Mesenteric fat pad (tissue), 1 donor: ENCODE measurements around the gene NMU. TPM values are rescaled to one million over a fixed set of nuclear protein-coding genes. Genes with fewer than 3 reads are reported as not detected.
"Not testable (repeated sequence)": the region's sequence is repeated elsewhere in the genome, so short reads cannot be mapped to it uniquely, and the experiment has no call there.

Experiments used
- DNase-seq: peaks from one replicate; pipeline ENCODE4 v3.0.0-alpha.2; 2020; ENCODE audit warnings: low spot score
- total RNA-seq: library from RNA; stranded (reverse); fragmentation: NEBNext Ultra II Directional; extraction: Animal tissue kit (Norgen Biotek cat#: 25700); gene quantifications from one replicate; pipeline ENCODE4 v1.2.1, GENCODE V29; 2021
- donor health status: DM: yes; HTN: yes; CAD: no.

Gene NMU
- total RNA-seq, 1 donor from 2014 or later, result not detected

DNA sequence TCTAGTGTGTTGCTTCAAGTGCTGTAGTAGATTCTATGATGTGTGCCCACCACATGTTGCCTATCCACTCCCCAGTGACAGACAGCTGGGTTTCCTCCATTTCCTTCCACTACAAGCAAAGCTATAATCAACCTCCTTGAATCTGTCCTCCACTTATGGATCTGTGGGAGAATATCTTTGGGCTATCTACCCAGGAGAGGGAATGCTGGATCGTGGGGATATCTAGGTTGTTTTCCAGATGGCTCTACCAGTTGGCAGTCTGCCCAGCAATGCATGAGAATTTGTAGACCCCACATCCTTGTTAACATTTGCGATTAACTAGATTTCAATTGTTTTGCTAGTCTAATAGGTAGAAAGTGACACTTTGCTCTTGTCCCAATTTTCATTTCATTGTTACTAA is 10.3 kb downstream of the NMU start:
- no peak for DNase-seq

DNA sequence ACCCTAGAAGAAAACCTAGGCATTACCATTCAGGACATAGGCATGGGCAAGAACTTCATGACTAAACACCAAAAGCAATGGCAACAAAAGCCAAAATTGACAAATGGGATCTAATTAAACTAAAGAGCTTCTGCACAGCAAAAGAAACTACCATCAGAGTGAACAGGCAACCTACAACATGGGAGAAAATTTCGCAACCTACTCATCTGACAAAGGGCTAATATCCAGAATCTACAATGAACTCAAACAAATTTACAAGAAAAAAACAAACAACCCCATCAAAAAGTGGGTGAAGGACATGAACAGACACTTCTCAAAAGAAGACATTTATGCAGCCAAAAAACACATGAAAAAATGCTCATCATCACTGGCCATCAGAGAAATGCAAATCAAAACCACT is 12.0 kb downstream of the NMU start:
- DNase-seq, result not testable (repeated sequence)

DNA sequence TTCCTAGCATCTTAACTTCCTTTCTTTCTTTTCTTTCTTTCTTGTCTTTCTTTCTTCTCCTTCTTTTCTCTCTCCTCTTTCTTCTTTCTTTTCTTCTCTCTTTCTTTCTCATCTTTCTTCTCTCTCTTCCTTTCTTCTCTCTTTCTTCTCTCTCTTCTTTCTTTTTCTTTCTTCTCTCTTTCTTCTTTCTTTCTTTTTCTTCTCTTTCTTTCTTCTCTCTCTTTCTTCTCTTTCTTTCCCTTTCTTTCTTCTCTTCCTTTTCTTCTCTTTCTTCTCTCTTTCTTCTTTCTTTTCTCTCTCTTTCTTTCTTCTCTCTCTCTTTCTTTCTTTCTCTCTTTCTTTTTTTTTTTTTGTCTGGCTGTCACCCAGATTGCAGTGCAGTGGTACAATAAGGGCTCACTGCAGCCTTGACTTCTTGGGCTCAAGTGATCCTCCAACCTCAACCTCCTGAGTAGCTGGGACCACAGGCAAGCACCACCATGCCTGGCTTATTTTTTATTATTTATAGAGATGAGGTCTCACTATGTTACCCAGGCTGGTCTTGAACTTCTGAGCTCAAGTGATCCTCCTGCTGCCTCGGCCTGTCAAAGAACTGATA is 17.5 kb downstream of the NMU start:
- DNase-seq, result no peak

DNA sequence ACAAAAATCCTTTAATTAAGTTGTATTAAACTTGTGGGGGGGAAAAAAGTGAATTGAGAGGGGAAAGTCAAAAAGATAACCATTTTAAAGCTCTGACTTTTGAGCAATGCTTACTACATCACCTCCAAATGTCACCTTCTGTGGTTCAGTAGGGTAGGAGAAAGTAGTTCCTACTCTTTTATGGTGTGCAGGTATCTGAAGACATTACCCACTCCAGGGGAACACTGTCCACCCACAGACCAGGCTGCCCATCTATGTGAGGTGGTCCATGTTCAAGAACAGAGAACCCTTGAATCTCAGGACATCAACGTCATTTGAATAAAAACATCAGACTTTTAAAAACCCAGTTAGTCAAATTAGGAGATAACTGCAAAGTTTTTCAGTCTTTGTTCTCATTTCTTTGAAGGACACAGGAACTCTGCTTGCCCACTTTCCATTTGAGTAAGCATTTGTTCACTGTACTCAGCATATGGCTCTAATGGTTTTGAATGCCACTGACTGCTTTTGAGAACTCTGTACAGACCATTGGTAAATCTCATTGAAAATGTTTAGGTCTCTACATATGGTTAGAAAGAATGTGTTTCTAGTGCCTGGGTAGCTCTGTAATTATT is 18.4 kb downstream of the NMU start:
- no peak for DNase-seq

DNA sequence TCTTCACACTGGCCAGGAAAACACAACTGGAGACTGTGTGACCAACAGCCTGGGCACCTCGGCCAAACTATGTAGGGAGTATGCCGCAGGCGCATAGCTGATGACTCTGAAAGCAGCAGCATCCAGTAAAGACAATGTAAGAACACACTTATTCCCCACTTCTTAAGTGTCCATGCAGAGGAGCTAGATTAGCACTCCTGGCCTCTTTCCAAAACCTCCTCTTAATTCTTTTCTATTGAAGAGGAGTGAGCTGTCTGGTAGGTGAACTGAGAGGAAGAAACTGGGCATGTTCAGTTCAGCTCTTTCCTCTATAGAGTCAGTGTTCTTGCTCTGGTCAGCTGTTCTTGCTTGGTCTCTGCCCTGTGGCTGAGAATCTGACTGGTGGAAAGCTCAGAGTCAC is 21.1 kb downstream of the NMU start:
- DNase-seq, result no peak

DNA sequence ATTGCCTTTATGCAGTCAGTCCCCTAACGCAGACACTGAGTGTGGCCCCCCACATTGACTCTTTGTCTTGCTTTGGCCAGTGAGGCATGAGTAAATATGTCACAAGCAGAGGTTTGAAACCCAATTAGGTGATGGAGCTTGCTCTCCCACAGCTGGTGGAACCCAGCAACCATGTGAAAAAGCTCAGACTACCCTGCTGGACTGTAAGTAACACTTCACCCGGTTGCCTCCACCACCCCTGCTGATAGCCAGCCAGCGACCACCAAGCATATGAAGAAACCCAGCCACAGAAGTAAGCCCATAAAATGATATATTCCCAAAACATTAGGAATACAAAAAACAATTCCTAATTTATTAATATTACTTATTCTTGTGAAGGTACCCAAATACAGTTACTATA is 22.5 kb downstream of the NMU start:
- no peak for DNase-seq

DNA sequence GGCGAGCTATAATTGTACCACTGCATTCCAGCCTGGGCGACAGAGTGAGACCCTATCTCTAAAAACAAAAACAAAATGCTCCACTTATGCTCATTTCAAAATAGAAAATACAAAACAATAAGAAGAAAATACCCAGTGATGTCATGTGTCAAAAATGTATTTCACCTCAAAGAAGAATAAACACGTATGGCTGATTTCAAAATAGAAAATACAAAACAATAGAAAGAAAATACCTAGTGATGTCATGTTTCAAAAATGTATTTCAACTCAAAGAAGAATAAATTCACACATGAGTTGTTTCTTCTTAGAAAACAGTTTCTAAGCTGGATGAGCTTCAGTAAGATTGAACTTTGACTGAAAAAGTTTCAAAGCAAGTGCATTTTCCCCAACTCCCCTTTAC is 23.8 kb downstream of the NMU start:
- no peak for DNase-seq

DNA sequence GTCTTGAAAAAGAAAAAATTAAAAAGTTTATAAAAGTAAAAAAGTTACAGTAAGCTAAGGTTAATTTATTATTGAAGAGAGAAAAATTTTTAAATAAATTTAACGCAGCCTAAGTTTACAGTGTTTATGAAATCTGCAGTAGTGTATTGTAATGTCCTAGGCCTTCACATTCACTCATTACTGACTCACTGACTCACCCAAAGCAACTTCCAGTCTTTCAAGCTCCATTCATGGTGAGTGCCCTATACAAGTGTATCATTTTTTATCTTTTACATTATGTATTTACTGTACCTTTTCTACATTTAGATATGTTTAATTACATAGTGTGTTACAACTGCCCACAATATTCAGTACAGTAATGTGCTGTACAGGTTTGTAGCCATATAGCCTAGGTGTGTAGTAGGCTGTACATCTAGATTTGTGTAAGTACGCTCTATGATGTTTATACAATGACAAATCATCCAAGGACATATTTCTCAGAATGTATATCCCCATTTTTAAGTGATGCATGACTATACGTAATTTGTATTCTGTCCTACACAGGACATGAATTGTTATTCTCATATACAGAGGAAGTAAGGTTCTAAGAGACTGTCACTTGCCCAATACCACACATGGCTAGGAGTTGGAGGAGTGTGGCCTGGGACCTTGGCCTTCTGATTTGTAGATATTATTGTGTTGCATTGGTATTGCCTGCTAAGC is 24.6 kb downstream of the NMU start:
- no peak for DNase-seq

DNA sequence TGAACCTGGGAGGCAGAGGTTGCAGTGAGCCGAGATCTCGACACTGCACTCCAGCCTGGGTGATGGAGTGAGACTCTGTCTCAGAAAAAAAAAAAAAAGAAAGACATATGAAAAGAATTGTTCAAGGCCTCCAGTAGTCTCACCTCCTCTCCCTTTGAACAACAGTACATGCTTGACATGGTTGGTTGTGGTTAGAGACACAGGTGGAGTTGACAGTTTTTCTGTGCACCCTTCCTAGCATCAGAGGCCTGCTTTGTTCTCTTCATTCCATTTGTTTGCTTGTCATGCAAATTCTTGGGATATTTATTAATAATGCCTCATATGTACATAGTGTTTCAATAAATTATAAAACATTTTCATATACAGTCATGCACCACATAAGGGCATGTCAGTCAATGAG is 25.7 kb downstream of the NMU start:
- DNase-seq, result no peak

DNA sequence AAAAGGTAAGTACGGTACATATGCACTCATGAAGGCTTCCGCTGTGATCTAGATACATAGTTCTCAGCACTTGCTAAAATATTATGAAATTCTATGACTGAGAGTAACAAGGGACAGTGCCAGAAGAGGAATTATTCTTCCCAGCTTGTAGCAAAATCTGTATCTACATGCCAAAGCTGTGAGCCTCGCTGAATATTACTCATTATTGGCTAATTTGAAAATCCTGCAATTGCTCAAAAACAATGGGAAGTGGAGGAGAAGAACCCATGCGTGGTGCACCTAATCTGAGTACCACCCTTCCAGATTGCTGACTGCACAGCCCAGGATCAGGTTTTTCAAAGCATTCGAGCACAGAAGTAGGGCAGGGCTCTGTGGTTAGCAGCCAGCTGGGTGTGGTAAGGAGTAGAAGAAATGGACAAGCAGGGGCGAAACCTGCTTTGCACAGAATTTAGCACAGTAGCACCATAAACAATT is 26.7 kb downstream of the NMU start:
- no peak for DNase-seq

DNA sequence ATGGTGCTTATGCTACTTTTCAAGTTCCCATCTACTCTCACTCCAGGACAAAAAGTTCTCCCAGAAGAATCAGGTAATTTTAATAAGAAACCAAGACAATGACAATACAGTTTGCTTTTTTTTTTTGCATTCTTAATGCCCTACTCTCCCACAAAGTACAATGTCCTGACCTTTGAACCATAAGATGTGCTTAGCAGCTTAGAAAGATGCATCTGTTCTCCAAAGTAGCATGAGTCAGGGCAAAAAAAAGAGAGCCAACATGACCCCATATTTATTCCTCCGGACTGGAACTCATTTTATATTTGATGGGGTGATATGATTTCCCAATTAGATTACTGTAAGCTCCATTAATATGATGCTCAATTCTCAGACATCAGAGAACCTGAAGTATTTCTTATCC is 27.5 kb downstream of the NMU start:
- DNase-seq, result no peak

DNA sequence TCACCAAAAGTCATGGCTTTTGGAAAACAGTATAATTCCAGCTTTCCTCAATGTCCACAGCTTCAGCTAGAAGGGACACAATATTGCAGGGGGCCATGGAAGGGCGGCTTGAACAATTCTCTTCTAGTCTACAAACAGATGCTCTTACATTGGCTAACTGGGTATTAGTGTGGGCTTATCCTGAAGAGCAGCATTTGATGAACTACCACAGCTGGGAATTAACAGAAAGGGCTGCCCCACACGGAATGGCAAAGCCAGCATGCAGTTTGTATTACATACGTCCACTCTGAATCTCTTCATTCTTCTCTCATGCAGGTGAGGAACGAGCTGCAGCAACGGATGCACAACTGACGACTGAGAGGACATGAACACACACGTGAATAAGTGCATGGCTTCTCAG is 31.1 kb downstream of the NMU start:
- no peak for DNase-seq

DNA sequence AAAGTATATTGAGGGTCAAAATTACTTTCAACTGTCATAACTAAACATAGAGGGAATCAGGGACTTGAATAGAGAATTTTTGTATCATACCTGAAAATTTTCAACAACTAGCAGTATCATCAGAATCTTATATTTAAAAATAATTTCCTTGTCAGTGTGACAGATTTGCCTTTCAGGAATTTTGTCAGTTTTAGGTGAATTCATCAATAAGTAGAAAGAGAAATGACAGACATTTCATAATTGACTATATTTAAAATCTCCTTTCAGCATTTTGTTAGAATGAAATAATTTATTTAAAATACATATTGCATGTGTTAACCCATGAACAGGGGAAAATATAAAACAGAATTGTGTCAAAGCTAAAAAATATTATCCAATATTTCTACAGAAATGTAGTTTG is 35.5 kb downstream of the NMU start:
- DNase-seq, result no peak

DNA sequence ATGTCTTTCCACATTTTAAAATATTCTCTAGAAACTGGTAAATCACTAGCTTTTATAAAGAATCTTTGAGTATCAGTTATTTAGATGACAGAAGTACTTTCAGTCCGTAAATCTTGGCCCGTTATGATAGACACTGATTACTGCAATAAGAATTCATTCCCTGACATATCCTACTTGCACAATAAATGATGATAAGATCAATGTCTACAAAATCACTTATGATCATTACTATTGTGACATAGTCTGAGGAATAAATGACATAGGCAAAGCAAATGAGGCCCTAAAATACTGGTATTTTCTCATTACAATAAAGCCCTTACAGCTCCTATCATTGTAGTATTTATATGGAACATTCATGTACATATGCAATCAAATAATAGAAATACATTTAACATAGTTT is 37.5 kb downstream of the NMU start:
- DNase-seq, result no peak

DNA sequence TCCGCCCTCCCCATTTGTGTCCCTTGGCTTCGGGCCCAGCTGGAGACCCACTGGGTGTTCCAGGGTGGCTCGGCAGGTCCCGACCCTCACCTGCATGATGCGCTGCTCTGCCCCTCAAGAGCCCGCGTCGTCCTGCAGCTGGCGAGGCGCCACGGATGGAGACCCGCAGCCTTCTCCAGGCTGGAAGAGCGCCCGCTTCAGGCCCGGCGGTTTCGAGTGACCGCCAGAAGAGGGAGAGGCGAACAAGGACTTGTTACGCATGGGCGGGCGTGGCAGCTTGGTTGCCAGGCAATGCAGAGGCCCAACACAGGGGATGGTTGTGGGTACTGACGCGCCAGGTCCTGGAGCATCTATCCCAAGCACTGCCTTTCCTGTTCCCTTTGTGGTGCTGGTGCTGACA is 44.1 kb downstream of the NMU start, which contains the start of gene PDCL2:
PDCL2 (minus strand) TSS at position 232 of the 400 bp plus-strand sequence; CDS start at position 96, 136 bp downstream.
- no peak for DNase-seq

DNA sequence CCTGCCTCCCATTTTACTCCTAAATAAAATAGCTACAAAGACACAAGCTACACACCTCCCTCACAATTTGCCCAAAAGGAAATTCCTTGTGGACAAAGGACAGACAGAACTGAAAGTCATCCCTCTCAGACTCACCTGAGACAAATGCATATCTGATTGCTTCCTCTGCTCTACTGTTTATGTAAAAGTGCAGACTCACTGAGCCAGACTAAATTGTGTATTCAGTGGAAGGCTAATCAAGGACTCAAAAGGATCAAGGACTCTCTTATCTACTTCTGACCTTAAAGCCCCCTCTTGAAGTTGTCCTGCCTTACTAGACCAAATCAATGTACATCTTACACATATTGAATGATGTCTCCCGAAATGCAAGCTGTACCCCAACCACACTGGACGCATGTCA is 47.9 kb downstream of the NMU start:
- no peak for DNase-seq

DNA sequence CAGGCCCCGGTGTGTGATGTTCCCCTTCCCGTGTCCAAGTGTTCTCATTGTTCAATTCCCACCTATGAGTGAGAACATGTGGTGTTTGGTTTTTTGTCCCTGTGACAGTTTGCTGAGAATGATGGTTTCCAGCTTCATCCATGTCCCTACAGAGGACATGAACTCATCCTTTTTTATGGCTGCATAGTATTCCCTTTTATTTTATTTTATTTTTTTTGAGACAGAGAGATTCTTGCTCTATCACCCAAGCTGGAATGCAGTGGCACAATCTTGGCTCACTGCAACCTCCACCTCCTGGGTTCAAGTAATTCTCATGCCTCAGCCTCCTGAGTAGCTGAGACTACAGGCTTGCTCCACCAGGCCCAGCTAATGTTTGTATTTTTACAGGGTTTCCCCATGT is 53.3 kb downstream of the NMU start:
- DNase-seq, result not testable (repeated sequence)

DNA sequence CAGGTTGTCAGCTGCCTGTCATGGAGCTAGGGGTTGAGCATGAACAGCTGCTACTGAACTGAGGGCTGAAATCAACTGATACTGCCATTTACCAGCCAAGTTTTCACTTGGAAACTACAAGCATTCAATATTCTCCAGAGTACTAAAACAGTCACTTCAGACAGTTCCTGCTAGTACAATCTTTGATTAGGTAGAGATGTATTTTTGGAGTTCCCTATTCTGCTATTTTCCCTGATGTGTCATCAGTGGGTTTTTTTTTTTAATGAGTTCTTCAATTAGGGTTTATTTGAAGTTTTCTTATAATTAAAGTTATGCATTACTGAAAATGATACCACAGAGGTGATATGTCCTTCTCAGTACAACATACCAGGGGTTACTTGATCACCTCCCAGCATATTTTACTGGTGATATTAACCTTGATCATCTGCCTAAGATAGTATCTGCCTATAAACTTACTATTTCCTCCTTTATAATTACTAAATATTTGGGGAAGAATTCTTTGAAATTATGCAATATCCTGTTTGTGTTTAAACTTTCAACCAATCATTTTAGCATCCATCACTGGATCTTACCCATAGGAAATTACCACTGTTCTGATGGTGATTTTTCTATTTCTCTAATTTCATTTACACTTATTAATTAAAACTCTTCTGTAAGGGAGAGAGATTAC is 57.6 kb downstream of the NMU start:
- DNase-seq, result no peak

DNA sequence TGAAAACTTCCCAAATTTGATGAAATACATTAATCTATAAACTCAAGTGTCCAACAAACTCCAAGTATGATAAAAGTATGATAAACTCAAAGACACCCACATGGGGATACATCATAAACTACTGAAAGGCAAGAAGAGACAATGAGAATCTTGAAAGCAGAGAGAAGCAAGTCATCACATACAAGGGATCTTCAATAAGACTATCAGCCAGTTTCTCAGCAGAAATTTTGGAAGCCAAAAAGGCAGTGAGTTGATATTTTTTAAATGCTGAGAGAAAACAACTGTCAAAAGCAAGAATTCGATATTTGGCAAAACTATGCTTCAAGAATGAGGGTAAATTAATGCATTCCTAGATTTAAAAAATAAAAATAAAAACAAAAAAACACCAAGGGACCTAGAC is 60.6 kb downstream of the NMU start:
- no peak for DNase-seq

DNA sequence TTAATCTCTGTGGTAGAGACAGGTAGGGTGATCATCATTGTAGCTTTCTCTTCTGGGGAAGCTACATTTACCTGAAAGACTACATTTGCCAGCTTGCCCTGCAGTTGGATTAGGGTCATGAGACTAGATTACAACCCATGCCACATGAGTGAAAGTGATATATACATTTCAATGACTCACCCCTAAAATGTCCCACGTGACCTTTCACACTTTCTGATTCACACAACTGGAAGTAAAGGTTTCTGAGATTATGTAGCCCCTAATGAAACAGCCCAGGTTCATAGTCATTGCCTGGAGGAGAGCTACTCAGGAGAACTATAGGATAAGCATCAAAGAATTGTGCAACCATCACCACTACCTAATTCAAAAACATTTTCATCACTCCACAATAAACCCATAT is 61.8 kb downstream of the NMU start:
- DNase-seq, result no peak

DNA sequence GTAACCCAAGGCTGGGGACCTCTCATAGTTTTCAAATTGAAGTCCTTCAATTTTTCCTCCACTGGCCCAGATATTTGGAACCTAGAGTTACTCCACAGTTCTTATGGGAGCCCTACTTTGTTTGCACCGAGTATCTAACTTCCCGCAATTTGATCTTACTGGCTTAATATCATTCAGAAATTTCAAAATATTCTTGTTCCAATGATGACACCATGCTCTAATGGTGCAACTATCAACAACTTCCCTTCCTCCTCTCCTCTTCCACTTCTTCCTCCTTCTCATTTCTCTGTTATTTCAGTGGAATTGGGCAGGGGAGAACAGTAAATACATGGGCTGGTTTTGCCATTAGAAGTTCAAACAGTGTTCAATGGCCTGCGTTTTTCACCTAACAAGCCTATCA is 64.3 kb downstream of the NMU start:
- no peak for DNase-seq

DNA sequence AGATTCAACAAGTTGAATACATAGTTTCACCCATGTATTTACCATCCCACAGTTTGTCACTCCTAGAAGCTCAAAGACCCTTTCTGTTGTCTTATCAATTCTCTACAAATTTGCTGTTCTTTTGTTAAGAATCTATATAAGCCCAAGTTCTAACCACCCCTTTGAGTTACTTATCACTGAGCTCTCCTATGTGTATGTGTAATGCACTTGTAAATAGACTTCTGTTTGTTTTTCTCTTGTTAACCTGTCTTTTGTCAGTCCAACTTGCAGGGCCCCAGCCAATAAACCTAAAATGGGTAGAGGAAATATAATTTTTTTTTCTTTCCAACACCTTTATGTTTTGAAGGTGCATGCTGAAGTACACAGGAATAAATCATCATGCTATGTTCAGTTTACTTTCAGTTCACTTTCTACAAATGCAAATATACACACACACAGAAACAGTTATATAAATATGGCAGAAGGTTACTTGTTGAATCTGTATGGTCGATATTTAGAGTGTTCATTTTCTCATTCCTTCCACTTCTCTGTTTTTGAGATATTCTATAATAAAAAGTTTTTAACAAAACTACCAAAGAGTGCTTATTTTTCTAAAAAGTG is 67.1 kb downstream of the NMU start:
- DNase-seq, result no peak
